ENCODE measurements around the gene EIF2S3. TPM values are rescaled to one million over a fixed set of nuclear protein-coding genes. Genes with fewer than 3 reads are reported as not detected.

The EIF2S3 gene
- total RNA-seq, 1 donor from 2014 or later = 208 TPM

DNA sequence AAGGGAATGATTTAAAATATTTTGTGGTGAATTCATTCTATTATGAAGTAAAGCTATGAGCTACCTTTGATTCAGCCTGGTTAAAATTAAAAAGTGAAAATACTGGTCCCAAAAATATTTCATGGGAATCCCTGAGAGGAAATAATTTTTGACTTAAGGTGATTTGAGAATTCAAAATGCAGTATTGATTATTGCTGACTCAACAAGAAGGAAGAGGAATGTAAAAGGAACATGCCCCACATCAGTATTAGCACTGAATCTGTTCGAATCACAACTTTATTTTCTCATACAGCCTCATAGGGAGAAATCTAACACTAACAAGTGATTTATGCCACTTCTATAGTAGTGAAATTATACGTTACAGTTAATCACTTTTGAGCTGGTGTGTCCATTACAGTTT, 27.7 kb downstream of the EIF2S3 start:
- TF ChIP-seq CTCF (IDR thresholded peaks at IDR 0.05; ENCODE audit: insufficient read depth, low read length, poor library complexity, severe bottlenecking) = no peak

GRCh38 chrX:24085101-24085500, 30.3 kb downstream of the EIF2S3 start:
- H3K36me3 ChIP-seq (ENCODE audit: control insufficient read depth, insufficient read depth, low read length) = no peaks in the 10 kb centered on the region
- no peak for DNase-seq (ENCODE audit: low read depth)
- no peak for TF ChIP-seq CTCF (IDR thresholded peaks at IDR 0.05; ENCODE audit: insufficient read depth, low read length, poor library complexity, severe bottlenecking)
- no peaks in the 10 kb centered on the region for H3K27me3 ChIP-seq (ENCODE audit: control insufficient read depth, insufficient read depth, low read length)
- H3K4me3 ChIP-seq (ENCODE audit: low read depth, low read length) = no peak overlapping the region

More for the DNA sequence above, 27.7 kb downstream of the EIF2S3 start:
- DNase-seq (ENCODE audit: low read depth) = no peak
- Histone ChIP-seq H3K27me3 (ENCODE audit: control insufficient read depth, insufficient read depth, low read length) (no peaks in the 10 kb centered on the region), H3K36me3 (ENCODE audit: control insufficient read depth, insufficient read depth, low read length) (no peaks in the 10 kb centered on the region), H3K4me3 (ENCODE audit: low read depth, low read length) (no peak overlapping the region)

GRCh38 chrX:24090300-24091200, 35.8 kb downstream of the EIF2S3 start:
- no peak for DNase-seq (ENCODE audit: low read depth)
- Histone ChIP-seq H3K36me3 (ENCODE audit: control insufficient read depth, insufficient read depth, low read length) (no peaks in the 10 kb centered on the region), H3K4me3 (ENCODE audit: low read depth, low read length) (no peak overlapping the region), H3K27me3 (ENCODE audit: control insufficient read depth, insufficient read depth, low read length) (no peaks in the 10 kb centered on the region)
- no peak for TF ChIP-seq CTCF (IDR thresholded peaks at IDR 0.05; ENCODE audit: insufficient read depth, low read length, poor library complexity, severe bottlenecking)

GRCh38 chrX:24093746-24094145, 39.0 kb downstream of the EIF2S3 start:
- Histone ChIP-seq H3K4me3 (ENCODE audit: low read depth, low read length) (no peak overlapping the region), H3K27me3 (ENCODE audit: control insufficient read depth, insufficient read depth, low read length) (peaks cover 2% of the 10 kb centered on the region), H3K36me3 (ENCODE audit: control insufficient read depth, insufficient read depth, low read length) (no peaks in the 10 kb centered on the region)
- no peak for DNase-seq (ENCODE audit: low read depth)
- TF ChIP-seq CTCF (IDR thresholded peaks at IDR 0.05; ENCODE audit: insufficient read depth, low read length, poor library complexity, severe bottlenecking) = no peak

DNA sequence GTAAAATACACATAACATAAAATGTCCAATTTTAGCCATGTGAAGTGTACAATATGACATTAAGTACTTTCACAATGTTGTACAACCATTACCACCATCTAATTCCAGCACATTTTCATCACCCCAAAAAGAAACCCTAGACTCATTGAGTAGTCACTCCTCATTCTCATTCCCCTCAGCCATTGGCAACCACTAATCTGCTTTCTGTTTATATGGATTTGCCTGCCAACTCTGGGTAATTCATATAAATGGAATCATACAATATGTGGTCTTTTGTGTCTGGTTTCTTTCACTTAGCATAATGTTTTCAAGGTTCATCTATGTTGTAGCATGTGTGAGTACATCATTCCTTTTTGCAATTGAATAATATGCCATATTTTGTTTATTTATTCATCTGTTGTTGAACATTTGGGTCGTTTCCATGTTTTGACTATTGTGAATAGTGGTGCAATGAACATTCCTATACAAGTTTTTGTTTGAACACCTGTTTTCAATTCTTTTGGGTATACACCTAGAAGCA, 43.0 kb downstream of the EIF2S3 start:
- no peak for TF ChIP-seq CTCF (IDR thresholded peaks at IDR 0.05; ENCODE audit: insufficient read depth, low read length, poor library complexity, severe bottlenecking)
- no peak for DNase-seq (ENCODE audit: low read depth)
- Histone ChIP-seq H3K27me3 (ENCODE audit: control insufficient read depth, insufficient read depth, low read length) (peaks cover 2% of the 10 kb centered on the region), H3K4me3 (ENCODE audit: low read depth, low read length) (no peak overlapping the region), H3K36me3 (ENCODE audit: control insufficient read depth, insufficient read depth, low read length) (no peaks in the 10 kb centered on the region)
